NCI-H2081 (cell line): ENCODE measurements around the gene POTEE.
A peak's percentile ranks its signal among the peaks of the same experiment; 100 is the strongest.
"Not testable (repeated sequence)": the region's sequence is repeated elsewhere in the genome, so short reads cannot be mapped to it uniquely, and the experiment has no call there.

Experiments used
- DNase-seq, 2 experiments: peaks; one replicate each; lab custom pipeline; 2025; lab: John Stamatoyannopoulos, UW

POTEE gene

DNA sequence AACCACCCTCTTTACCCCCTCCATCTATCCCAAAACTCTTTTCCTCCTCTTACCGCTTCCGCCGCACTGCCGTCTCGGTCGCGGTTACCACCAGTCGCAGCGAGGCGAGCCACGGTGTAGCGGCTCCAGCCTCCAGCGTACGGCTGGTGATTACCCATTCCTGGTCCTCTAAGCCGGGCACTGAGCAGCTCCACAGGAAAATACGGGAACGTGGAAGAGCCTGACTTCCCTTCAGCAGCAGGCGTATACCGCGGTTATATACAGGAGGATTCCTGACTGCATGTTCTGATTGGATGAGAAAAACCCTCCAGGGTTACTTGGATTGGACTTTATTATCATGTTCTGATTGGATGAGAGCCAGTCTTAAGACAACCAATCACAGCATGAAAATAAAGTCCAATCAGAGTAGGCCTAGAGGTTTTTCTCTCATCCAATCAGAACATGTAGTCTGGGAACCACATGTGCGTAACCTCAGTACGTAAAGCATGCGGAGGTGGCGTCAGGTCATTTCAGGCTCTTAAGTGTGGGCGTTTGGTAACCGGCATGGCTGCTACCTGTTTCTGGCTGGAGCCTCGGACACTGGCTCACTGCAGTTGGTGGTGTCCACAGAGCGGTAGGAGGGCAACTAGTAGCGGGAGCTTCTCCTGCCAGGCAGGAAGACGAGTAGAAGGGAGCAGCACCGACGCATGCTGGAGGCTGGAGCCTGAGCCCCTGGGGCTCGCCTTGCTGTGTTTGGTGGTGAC, at the start of gene POTEE:
TSS of gene POTEE (plus strand) at position 507 of the 743 bp plus-strand sequence. CDS start 8,867 bp downstream, outside the sequence.
- peak in 1 of 2 experiments; percentile 38 for DNase-seq

DNA sequence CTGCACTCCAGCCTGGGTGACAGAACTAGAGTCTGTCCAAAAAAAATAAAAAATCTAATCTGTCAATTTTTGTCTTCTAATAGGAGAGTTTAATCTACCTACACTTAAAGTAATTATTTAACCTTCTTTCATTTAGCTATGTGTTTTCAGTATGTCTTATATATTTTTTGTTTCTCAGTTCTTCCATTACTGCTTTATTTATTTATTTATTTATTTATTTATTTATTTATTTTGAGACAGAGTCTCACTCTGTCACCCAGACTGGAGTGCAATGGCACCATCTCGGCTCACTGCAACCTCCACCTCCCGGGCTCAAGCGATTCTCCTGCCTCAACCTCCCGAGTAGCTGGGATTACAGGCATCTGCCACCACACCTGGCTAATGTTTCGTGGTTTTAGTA, 43.8 kb upstream of the POTEE start:
- not testable (repeated sequence) for DNase-seq

DNA sequence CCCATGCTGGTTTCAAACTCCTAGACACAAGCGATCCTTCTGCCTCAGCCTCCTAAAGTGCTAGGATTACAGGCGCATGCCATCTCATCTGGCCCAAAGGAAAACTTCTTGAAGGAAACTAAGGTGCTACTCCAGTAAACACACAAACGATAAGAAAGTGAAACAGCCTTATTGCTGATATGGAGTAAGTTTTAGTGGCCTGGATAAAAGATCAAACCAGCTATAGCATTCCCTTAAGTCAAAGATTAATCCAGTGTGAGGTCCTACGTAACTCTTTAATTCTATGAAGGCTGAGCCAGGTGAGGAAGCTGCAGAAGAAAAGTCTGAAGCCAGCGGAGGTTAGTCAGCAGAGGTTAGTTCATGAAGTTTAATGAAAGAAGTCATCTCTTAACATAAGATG, 40.8 kb upstream of the POTEE start:
- DNase-seq: no peak

DNA sequence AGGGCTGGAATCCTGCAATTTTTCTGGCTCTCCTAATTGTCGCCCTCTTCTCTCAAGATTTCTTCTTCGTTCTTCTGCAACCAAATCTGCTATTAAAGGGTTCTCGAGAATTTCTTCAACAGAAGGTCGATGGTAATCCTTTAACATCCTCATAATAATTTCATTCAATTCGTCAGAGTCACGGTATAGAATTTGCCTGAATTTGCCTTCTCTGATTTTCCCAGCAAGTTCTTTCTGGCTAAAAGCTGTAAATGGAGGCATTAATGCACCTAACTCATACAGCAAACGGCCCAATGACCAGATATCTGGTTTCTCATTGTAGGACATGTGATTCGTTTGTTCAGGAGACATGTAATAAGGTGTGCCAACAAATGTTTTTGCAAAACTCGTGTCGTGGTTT, 31.3 kb upstream of the POTEE start:
- not testable (repeated sequence) for DNase-seq

DNA sequence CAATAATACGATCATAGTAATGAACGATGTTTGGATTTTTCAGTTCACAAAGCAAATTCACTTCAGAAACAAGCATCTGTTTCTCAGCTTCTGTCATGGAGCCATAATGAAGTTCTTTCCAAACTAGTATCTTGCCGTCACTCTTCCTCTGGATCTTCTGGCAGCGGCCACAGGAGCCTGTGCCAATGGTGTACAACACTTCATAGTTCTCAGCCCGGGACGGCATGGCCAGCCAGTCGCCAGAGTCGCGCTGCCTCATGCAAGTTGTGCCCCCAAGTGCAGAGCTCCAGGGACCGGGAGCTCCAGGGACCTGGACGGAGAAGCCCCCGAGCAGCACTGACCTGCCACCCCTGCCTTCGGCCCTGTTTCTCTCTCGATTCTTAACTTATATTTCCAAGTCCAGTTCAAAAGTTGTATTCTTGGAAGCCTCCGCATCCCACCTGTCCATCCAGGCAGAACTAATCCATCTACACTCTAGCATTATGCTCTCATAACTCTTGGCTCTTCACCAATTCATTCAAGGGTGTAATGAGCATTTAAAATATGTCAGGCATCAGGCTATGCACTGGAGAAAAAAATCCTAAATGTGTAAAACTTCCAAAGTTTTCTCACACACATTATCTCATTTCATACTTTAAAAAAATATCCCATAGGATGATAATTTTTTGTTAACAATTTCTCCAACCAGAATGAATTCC, 30.5 kb upstream of the POTEE start:
- not testable (repeated sequence) for DNase-seq

DNA sequence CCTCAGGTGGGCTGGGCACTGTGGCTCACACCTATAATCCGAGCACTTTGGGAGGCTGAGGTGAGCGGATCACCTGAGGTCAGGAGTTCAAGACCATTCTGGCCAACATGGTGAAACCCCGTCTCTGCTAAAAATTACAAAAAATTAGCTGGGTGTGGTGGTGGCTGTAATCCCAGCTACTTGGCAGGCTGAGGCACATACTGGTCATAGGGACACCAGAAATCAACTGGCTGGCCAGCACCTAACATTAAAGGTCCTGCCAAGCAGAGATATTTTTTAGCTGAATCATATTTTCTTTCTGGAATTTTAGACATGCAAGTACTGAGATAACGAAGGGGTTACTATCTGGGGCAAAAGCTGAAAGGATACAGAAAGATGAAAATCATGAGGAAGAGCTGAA, 27.9 kb upstream of the POTEE start:
- DNase-seq: not testable (repeated sequence)

DNA sequence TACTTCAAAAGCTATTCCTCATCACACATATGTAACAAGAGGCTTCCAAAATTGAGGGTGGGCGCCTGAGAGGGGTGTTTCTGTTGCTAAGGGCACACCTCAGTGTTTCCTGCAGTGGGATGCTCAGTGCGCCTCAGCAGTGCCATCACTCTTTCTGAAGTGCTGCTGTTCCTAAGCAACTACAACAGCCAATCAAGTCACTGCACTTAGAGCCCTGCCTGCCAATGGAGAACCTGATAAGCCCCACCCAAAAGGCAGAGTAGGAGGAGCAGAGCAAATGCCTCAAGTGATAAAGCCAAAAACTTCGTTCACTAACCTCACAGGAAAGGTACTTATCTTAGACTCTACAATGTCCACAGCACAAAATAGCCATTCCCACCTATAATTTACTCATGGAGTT, 15.9 kb upstream of the POTEE start:
- not testable (repeated sequence) for DNase-seq

DNA sequence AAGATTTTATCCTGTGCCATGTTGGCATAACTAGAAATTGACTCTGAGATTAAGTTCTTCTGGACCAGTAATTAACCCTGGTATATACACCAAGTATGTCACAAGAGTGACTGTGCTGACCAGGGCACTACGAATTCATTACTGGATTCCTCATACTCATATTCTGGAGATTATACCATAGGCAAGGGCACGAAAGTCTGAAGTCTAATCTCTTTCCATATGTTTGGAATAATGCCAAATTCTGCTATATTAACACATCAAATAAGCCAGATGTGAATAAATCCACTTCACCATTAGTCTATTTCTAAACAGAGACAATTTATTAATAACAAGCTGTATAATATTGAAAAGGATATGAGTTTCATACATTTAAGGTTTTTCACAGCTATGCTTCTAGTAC, 13.2 kb upstream of the POTEE start:
- DNase-seq: not testable (repeated sequence)

DNA sequence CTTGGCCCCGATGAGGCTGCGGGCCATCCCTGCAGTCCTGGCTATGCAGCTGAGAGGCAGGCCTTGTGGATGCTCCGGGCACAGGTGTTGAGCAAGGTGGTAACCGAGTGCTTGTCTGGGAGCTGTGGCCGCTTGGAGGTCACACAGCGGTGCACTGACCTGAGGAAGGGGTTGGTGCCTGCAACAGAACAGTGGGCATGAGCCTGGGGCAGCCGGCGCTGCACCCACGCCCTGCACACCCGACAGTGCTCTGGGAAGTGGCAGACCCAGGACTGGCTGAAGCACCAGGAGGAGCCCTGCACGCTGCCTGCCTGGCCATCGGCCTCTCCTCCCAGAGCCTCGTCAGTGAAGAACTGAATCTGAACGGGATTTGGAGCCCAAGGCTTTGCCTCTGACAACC, 8.2 kb upstream of the POTEE start:
- no peak for DNase-seq

DNA sequence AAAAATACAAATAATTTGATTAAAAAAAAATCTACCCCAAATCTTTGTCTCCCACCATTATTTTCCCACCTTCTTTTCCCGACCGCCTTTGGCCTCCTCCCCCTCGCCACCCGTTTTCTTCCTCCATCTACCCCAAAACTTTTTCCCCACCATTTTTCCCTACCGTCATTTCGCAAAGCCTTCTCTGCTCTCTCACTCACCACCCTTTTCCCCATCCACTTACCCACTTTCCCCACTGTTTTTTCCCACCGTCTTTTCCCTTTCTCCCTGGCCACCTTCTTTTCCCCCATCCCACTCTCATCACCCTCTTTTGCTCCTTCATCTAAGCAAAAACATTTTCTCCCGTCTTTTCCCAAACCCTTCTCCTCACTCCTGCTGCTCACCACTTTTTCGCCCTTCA, 1.5 kb upstream of the POTEE start:
- DNase-seq: not testable (repeated sequence)

DNA sequence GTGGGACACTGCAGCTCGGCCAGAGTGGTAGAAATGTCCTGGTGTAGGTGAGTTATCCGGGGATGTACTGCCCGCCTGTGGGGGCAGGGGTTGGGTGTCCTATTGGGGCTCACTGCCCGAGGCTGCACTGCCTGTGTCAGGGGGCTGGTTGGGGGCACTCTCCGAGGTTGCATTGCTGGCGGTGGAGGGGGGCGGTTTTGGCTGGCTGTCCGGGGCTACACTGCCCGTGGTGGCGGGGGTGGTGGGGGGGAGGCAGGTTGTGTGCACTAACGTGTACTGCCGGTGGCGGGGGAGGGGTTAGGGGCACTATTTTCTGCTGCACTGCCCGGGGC, 403 bp downstream of the POTEE start:
- DNase-seq: not testable (repeated sequence)

DNA sequence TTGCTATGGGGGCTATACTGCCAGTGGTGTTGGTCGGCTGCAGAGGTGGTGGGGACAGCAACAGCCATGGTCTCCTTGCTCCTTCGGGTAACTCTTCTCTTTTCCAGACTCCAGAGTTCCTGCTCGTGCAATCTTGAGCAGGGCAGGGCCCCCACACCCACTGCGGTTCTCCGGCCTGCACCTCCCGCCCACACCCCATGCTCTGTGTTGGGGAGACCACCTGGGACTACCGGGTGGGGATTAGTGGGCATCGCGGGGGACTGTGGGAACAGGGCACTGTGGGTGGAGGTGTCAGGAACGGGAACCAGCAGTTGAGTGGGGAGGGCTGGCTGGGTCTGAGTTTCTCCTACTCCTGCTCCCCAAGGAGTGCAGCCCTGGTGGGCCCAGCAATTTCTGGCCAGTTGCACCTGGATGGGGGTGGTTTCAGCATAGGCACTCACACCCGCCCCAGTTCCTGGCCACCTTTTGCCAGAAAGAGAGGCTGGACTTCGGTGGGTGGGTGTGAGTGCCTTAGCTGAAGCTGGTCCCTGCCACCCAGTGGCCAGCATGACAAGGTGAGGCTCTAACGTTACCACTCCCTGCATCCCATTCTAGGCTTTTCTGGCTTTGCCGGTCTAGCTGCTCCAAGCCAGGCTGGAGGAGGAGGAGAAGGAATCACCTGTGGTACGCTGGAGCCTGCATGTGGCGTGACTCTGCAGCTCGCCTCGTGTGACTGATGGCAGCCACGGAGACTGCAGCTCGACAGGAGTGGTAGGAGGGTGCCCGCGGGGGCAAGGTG, 1.3 kb downstream of the POTEE start:
- not testable (repeated sequence) for DNase-seq

DNA sequence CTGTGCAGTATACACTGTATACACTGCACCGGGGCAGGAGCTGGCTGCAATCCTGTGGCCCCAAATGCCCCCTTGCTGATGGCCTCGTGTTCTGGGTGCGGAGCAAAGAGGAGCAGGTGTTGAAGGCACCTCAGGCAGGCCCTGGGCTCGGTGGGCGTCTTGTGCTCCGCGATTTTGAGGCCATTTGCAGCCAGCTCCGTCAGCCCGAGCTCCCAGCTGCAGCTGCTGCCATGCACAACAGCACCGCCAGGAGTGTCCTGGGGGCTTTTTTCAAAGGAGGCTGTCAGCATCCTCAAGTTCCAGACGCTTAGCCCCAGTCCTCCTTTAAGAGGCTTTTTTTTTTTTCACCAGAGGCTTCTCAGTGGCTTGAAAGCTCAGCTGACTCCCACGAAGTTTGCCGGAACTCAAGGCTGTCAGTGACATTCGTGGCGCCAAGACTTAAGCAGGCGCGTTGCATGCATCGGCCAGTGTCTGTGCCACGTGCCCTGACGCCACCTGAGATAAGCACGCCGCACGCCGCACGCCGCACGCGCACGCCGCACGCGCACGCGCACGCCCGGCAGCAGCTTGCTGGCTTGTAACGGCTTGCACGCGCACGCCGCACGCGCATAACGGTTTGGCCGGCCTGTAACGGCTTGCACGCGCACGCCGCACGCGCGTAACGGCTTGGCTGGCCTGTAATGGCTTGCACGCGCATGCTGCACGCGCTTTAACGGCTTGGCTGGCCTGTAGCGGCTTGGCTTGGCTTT, 8.1 kb downstream of the POTEE start:
- not testable (repeated sequence) for DNase-seq

DNA sequence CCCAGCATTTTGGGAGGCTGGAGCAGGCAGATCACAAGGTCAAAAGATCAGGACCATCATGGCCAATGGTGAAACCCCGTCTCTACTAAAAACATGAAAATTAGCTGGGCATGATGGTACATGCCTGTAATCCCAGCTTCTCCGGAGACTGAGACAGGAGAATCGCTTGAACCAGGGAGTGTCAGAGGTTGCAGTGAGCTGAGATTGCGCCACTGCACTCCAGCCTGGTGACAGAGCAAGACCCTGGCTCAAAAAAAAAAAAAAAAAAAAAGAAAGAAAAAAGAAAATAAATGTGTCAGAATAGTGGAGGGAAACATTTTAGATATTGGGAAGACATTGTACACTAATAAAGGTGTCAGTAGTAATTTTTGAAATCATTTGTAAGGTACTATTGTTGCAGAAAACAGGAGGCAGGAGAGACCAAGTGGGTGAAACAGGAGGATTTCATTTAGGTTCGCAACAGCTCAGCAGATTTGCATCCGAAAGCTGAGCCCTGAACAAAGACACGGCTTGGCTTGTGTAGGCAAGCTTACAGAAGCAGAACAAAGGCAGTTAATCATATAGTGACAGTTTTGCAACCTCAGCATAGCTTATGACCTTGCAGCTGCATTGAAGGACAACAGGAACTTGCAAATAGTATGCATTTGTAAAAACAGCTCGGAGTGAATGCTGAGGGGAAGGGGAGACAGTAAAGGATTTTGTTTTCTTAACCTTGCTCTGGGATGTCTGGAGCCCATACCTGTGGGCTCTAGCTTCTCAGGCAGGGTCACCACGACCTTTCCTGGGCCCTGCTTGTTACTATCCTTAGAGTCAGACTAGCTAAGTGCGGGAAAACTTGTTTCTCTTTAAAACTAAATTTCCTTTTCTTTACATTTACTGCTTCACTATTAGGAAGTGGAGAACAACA, 26.5 kb downstream of the POTEE start:
- peak in 1 of 2 experiments; percentile 0 for DNase-seq
